ENCODE results near the gene NCMAP. TPM values are rescaled to one million over a fixed set of nuclear protein-coding genes. Genes with fewer than 3 reads are reported as not detected.

Gene NCMAP
- total RNA-seq, 2 donors from 2014 or later: 0.16 to 0.22 TPM

- DNase-seq (ENCODE audit: low spot score): no peak
- no peaks in the 10 kb centered on the region for H3K36me3 ChIP-seq
- H3K27me3 ChIP-seq: no peaks in the 10 kb centered on the region
- no peaks in the 10 kb centered on the region for H3K9me3 ChIP-seq
- H3K4me1 ChIP-seq: no peaks in the 10 kb centered on the region
- H3K27ac ChIP-seq: no peak overlapping the region
- TF ChIP-seq, protein P1, sequence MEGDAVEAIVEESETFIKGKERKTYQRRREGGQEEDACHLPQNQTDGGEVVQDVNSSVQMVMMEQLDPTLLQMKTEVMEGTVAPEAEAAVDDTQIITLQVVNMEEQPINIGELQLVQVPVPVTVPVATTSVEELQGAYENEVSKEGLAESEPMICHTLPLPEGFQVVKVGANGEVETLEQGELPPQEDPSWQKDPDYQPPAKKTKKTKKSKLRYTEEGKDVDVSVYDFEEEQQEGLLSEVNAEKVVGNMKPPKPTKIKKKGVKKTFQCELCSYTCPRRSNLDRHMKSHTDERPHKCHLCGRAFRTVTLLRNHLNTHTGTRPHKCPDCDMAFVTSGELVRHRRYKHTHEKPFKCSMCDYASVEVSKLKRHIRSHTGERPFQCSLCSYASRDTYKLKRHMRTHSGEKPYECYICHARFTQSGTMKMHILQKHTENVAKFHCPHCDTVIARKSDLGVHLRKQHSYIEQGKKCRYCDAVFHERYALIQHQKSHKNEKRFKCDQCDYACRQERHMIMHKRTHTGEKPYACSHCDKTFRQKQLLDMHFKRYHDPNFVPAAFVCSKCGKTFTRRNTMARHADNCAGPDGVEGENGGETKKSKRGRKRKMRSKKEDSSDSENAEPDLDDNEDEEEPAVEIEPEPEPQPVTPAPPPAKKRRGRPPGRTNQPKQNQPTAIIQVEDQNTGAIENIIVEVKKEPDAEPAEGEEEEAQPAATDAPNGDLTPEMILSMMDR (IDR thresholded peaks at IDR 0.05): no peak
- H3K4me3 ChIP-seq: no peak overlapping the region
These were observed 64.8 kb downstream of the NCMAP start for GRCh38 chr1:24620678-24621077.

DNA sequence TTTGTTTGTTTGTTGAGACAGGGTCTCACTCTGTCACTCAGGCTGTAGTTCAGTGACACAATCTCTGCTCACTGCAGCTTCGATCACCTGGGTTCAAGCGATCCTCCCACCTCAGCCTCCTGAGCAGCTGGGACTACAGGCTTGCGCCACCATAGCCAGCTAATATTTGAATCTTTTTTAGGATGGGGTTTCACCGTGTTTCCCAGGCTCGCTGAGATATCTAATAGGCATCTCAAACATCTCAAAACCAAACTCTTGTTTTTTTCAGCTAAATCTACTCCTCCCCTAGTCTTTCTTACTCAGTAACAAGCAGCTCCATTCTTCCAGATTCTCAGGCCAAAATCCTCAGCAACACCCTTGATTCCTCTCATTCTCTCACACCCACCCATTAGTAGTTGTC lies 65.2 kb downstream of the NCMAP start:
- DNase-seq (ENCODE audit: low spot score): no peak
- H3K27me3 ChIP-seq: no peaks in the 10 kb centered on the region

DNA sequence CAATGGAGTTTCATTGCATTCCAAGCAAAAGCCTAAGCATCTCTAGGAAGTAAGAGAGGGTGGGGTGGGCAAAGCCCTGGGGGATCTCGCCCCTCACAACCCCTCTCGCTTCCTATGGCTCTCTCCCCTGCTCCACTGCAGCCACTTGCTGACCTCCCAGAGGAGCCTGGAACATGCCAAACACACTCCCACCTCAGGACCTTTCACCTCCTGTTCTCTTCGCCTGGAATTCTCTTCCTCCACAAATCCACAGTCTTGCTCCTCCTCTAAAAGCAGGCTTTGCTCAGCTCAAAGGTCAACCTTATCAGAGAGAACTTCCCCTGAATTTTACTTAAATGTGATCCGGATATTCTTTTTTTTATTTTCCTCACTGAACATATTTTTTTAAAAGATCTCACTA lies 66.3 kb downstream of the NCMAP start:
- TF ChIP-seq, protein P1 (IDR thresholded peaks at IDR 0.05): no peak
- Histone ChIP-seq H3K9me3 (no peaks in the 10 kb centered on the region), H3K36me3 (no peaks in the 10 kb centered on the region), H3K4me1 (no peaks in the 10 kb centered on the region), H3K27me3 (no peaks in the 10 kb centered on the region), H3K27ac (no peak overlapping the region), H3K4me3 (no peak overlapping the region)
- no peak for DNase-seq (ENCODE audit: low spot score)

More for the DNA sequence above, 65.2 kb downstream of the NCMAP start:
- H3K27ac ChIP-seq: no peak overlapping the region
- TF ChIP-seq, protein P1 (IDR thresholded peaks at IDR 0.05): no peak
- H3K36me3 ChIP-seq: no peaks in the 10 kb centered on the region
- no peak overlapping the region for H3K4me3 ChIP-seq
- H3K9me3 ChIP-seq: no peaks in the 10 kb centered on the region
- H3K4me1 ChIP-seq: no peaks in the 10 kb centered on the region

DNA sequence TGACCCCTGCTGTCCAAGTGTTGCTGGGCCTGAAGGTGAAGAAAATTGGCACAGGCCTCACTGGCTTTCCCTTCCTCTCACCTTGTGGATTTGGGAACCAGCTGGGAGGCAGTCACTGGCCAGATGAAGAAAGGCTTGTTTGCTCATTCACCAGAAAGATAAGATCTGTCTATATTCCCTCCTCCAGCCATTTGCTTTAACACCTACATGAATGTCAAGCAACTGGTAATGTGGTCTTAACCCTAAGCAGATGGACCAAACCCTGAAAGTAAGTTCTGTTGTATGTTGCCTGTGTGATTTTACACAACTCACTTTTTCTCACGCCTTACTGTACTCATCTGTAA lies 76.9 kb downstream of the NCMAP start:
- no peak overlapping the region for H3K27ac ChIP-seq
- H3K9me3 ChIP-seq: no peaks in the 10 kb centered on the region
- no peaks in the 10 kb centered on the region for H3K4me1 ChIP-seq
- no peaks in the 10 kb centered on the region for H3K36me3 ChIP-seq
- no peak overlapping the region for H3K4me3 ChIP-seq
- TF ChIP-seq, protein P1 (IDR thresholded peaks at IDR 0.05): no peak
- no peak for DNase-seq (ENCODE audit: low spot score)
- H3K27me3 ChIP-seq: no peaks in the 10 kb centered on the region

DNA sequence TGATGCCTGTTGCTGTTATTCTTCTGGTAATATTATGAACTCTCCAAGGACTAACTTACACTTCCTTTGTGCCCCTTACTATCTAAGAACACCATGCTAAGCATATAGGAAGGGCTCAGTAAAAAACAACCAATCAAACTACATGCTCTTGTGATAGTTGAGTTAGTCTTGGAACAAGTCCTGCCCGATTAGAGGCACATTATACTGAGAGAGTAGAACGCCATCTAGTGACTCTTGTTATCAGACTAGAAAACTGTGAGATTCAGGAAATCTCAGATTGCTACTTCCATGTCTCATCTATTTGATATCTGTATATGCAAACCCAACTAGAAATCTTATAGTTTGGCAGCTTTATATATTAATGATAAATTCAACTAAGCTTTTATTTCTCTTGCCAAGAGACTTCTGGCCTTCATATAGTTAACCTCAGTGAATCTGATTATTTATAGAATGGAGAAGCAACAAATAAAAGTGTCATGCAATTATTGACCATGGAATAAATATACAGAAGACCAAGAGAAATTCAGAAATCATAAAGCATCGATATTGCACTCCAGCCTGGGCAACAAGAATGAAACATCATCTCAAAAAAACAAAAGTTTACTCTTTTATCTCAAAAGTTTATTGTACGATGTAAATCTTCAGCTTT lies 79.4 kb downstream of the NCMAP start:
- no peaks in the 10 kb centered on the region for H3K4me1 ChIP-seq
- no peaks in the 10 kb centered on the region for H3K27me3 ChIP-seq
- no peaks in the 10 kb centered on the region for H3K9me3 ChIP-seq
- H3K4me3 ChIP-seq: no peak overlapping the region
- no peak for DNase-seq (ENCODE audit: low spot score)
- TF ChIP-seq, protein P1 (IDR thresholded peaks at IDR 0.05): peak; percentile 44 to 65
- H3K27ac ChIP-seq: no peak overlapping the region
- H3K36me3 ChIP-seq: no peaks in the 10 kb centered on the region

Measured in right atrium auricular region (tissue), 2 donors.